Activated CD4-positive, alpha-beta T cell treated with anti-CD3 and anti-CD28 coated beads, Interleukin-2, amount 50 U/mL, for 24 hours (primary cell): ENCODE results near the gene SLC25A53.

ENCODE experiments used
- DNase-seq, 2 donors: peaks; one replicate each; pipeline ENCODE4 v3.0.0-alpha.2; 2020; ENCODE audit warnings: low read depth in 1 of 2, low spot score in 1 of 2

SLC25A53 gene, protein sequence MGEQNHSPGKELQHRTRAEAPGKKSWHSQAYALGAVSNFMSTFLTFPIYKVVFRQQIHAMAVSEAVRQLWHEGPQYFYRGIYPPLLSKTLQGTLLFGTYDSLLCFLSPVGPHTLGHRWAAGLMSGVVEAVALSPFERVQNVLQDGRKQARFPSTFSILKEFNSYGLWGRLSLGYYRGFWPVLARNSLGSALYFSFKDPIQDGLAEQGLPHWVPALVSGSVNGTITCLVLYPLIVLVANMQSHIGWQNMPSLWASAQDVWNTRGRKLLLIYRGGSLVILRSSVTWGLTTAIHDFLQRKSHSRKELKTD

DNA sequence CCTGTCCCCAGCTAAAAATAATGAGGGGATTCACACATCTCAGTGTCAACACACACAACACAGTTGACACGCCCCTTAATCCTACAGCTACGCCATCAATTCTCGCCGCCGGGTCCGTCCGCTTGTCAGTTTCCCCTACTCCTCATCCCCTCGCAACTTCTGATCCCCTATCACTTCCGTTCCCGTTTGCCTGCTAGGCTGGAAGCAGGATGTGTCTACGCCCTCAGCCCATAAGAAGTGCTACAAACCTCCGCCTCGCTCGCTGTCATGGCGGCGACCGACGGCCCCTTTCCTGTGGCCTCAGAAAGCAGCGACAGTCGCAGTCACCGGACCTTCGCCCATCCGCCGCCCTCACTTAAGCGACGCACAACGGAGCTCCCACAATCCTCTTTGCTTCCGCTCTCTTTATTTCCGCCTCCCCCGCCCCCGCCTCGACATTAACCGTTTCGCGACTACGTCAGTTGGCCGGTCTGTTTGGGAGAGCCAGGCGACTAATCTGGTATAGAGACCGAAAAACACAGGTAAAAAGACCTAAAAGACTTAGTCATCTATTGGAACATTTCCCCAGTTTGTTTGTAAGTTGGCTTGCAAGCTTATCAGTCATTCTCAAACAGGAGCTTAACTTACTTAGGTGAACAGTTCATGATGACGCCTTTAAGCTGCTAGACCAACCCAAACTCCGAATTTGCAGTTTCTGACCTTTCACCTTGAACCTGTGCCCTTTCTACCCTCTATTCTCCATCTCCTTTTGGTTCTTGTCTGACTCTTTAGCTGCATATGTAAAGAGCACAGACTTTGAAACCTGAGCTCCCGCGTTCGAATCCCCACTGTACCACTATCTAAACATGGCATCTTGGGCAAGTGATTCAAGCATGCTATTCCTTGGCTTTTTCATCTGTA, at the start of gene SLC25A53:
SLC25A53 (minus strand) TSS at position 380 of the 900 bp plus-strand sequence. CDS start 51,752 bp downstream, outside the sequence.
- DNase-seq, result peak; percentile 48 to 62

DNA sequence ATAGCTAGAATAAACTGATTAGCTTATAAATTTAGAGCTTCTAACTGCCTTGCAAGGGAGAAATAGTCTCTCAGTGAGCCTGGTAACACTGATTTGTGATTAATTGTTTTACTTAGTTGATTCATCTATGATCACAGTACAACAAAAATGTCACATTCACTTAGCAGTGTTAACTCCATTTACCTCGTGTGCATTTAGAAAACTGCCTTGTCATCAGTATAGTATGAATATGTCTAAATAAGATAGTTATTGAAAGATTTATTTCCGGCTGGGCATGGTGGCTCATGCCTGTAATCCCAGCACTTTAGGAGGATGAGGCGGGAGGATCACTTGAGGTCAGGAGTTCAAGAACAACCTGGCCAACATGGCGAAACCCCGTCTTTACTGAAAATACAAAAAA, 48.7 kb upstream of the SLC25A53 start:
- no peak for DNase-seq

- DNase-seq, result no peak
Observed at GRCh38 chrX:104195489-104196084, 38.8 kb upstream of the SLC25A53 start.

- no peak for DNase-seq
Observed at GRCh38 chrX:104195013-104195412, 38.2 kb upstream of the SLC25A53 start.

DNA sequence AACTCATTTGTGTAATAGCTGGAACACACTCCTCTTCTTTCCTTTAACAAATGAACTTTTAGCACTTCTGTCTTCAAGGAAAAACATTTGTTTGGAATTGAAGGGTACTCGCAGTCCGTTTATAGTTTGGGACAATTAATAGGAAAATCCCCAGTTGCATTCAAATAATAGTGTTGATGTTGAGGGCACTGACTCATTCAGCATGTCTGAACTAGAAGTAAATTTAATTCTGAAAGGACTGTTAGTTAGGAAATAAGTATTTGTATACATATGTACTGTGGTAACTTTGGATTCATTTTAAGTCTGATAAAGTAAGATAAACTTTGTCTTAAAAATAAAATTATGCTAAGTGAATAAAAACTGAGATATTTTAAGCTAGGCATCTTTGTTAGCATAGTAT, 36.7 kb upstream of the SLC25A53 start:
- DNase-seq, result no peak

DNA sequence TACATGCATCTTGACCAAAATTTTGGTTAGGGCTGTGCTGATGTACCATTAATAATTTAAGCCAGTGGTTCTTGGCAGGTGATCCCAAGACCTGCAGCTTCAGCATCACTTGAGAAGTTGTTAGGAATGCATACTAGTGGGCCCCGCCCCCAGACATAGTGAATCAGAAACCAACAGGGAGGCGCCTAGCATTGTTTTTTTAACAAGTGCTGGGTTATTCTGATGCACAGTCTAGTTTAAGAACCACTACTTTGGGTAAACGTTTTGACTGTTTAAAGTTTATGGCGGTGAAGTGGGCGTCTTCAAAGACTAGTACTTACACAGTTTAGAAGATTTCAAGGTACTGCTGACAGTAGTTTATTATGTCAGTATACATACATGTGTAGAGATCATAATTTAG, 33.0 kb upstream of the SLC25A53 start:
- no peak for DNase-seq

DNA sequence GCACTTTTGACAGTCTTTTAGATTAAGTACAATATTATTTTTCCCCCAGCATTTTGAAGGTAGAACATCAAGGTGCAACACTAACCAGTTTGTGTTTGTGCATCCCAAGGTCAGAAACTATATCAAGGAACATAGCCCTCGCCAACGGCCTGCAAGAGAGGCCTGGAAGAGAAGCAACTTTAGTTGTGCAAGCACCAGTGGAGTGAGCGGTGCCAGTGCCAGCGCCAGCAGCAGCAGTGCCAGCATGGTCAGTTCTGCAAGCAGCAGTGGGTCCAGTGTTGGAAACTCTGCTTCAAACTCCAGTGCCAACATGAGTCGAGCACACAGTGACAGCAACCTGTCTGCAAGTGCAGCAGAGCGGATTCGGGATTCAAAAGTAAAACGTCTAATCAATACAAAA, 31.1 kb upstream of the SLC25A53 start:
- no peak for DNase-seq

DNA sequence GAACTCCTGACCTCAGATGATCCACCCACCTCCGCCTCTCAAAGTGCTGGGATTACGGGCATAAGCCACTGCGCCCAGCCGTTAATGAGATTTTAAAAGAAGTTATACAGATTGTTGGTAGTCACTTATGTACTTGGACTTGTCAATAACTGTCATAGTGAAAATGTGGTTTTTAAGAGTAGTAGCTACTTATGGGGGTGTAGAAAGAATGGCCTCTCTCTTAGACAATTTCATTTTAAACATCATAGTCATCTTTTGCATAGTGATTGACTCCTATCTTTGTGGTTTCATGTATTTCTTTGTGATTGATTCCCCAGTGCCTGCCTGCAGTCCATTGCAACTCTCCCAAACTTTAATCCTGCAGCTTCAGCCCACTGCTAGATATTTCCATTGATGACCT, 26.9 kb upstream of the SLC25A53 start:
- no peak for DNase-seq

DNA sequence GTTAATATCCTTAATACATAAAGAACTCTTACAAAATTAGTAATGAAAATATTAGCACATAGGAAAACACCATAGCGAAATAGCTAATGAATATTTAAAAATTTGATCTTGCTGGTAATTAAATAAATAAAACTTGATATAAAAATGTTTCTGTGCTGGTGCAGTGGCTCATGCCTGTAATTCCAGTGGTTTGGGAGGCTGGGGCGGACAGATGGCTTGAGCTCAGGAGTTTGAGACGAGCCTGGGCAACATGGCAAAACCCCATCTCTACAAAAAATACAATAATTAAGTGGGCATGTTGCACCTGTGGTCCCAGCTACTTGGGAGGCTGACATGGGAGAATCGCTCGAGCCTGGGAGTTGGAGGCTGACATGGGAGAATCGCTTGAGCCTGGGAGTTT, 17.0 kb upstream of the SLC25A53 start:
- no peak for DNase-seq

GRCh38 chrX:104172788-104173187, 16.0 kb upstream of the SLC25A53 start:
- no peak for DNase-seq

- no peak for DNase-seq
Observed at GRCh38 chrX:104172121-104172520, 15.3 kb upstream of the SLC25A53 start.

GRCh38 chrX:104168127-104168526, 11.3 kb upstream of the SLC25A53 start:
- no peak for DNase-seq

GRCh38 chrX:104166735-104167436, 10.1 kb upstream of the SLC25A53 start:
- no peak for DNase-seq

DNA sequence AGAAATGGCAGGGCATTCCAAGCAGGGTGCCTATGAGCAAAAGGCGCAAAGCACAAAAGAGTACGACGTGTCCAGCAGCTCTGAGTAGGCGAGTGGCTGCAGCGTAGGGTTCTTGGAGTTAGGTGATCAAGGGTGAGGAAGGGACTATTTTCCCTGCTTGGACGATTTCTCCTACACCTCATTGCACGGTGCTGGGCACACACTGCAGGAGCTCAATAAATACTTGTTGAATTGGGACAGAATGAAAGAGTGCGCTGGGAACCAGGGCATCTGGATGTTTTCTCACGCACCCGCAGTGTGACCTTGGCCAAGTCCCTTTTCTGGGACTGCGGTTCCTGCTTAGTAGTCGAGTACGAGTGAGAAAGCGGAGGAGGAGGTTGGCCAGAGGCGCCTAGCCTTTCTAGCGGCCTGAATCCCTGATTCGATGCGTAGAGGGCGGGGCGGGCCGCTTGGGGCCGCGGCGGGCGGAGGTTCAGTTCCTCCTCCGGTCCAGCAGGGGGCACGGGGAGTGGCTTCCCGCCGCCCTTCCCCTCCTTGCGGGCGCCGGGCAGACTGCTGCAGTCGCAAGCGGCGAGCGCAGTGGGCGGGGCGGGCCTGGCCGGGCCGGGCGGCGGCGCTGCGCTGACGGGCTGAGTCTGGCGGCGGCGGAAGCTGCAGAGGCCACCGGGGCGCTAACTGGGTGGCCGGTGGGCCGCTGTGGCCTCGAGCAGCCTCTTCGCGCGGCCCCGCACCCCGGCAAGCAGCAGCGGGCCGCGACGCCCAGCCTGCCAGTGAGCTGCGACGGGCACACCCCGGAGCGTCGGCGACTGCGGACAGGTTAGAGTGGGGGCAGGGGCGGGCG, 9.3 kb upstream of the SLC25A53 start, which contains the start of gene FAM199X:
FAM199X (plus strand) TSS at position 560 of the 841 bp plus-strand sequence. CDS start 333 bp downstream, outside the sequence.
- DNase-seq, result peak; percentile 52 to 69

DNA sequence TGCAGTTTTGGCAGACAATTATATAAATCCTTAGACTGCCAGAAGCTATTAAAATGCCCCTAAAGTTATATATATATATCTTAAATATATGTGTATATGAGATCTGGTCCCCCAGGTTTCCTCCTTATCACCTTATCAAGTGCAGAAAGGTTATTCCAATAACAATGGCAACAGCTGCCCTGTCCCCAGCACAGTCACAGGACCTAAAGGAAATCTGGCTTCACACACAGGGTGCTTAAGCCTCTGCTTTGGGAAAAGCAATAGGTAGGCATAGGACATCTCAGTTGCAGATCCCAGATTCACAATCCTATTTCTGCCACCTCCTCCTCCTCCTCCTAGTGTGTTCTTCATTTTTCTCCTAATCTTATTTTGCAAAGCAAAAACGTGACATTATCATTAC, 5.8 kb downstream of the SLC25A53 start:
- DNase-seq, result no peak

- no peak for DNase-seq
Observed at GRCh38 chrX:104141087-104141760, 15.6 kb downstream of the SLC25A53 start.

- DNase-seq, result no peak
Observed at GRCh38 chrX:104137496-104137895, 19.3 kb downstream of the SLC25A53 start.

DNA sequence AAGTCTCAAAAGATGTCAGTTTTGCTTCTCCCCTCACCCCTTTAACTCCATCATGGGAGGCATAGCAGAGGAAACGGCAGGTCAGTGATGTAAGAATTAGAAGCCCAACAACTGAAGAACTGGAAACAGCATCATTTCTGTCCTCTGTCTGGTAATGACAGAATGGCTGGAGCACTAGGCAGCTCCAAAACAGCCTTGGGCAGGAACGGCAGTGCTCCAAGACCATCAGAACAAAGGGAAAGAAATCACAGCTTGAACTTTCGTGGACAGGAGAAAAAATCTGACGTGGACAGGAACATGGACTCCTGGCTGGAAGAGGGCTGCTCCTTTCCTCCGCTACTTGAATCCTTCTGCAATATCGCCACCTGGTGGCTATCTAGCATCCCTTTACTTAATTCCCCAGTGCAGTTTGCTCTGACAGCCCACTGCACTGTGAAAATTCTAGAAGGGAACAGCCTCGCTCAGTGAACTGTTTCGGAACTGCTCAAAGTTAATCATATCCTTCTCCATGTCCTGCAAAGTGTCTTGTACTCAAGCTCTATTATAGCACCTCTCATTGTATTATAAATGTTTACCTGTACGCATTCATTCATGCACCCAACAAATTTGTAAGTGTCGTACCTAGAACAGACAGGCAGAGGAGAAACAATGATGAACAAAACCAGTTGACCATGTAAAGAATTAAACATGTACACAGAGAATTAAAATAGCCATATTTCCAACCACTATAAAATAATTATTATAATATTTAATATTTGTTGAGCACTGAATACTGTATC, 20.4 kb downstream of the SLC25A53 start:
- peak; percentile 1 to 41 for DNase-seq

DNA sequence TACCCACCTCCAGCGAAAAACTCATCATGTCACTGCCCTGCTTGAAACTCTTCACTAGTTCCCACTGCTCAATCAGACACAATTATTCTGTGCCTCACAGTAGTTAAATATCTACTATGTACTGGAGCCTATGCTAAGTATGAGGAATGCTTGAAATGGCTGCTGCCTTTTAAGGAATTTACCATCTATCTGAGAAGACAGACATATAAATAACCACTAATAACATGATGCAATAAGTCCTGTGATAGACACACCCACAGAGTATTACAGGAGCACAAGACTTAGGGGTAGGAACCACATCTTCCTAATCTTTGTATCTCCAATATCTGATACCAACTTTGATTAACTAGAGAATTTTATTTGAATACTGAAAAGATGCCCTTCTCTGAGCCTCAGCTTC, 21.1 kb downstream of the SLC25A53 start:
- DNase-seq, result no peak
